Natural killer cell (primary cell): Measurements from ENCODE around the gene STYXL1. TPM values are rescaled to one million over a fixed set of nuclear protein-coding genes. Genes with fewer than 3 reads are reported as not detected.

ENCODE experiments used
- ATAC-seq, 3 donors: fragments of 150-1000 bp in 2 of 3; fragments of 200-7000 bp in 1 of 3; cut with Tn5 transposase; 1 replicate in 1 of 3; 2 replicates in 2 of 3; pipeline ENCODE4 v1.10.0; 2021; ENCODE audit warnings: mild to moderate bottlenecking in 2 of 3, moderate library complexity in 2 of 3
- DNase-seq, 2 donors: peaks; one replicate each; pipeline versions ENCODE4 v3.0.0 to v3.0.0-alpha.2; 2013 to 2021; ENCODE audit warnings: mixed read lengths in 1 of 2
- H3K27ac ChIP-seq: one replicate; pipeline ENCODE4 v1.5.1; 2013; ENCODE audit warnings: mild to moderate bottlenecking, low read length
- H3K27me3 ChIP-seq: one replicate; pipeline ENCODE4 v1.6.1; 2013; ENCODE audit warnings: low read length; ENCODE audit not compliant: control insufficient read depth, insufficient read depth
- H3K36me3 ChIP-seq: one replicate; pipeline ENCODE4 v1.6.1; 2013; ENCODE audit warnings: low read length; ENCODE audit not compliant: control insufficient read depth, insufficient read depth
- H3K4me1 ChIP-seq: one replicate; pipeline ENCODE4 v1.6.1; 2013; ENCODE audit warnings: low read length; ENCODE audit not compliant: control insufficient read depth, insufficient read depth
- H3K4me3 ChIP-seq: one replicate; pipeline ENCODE4 v1.5.1; 2013; ENCODE audit warnings: low read length
- H3K9me3 ChIP-seq: one replicate; pipeline ENCODE4 v1.6.1; 2013; ENCODE audit warnings: low read length; ENCODE audit not compliant: control insufficient read depth, insufficient read depth
- H3K27ac Mint-ChIP-seq, 2 donors: one replicate each; pipeline ENCODE4 v1.8.0; 2022; ENCODE audit warnings: mild to moderate bottlenecking in 2 of 2, mixed read lengths in 2 of 2, moderate library complexity in 1 of 2
- H3K27me3 Mint-ChIP-seq, 2 donors: one replicate each; pipeline ENCODE4 v1.8.0; 2022; ENCODE audit warnings: low read depth in 2 of 2, mixed read lengths in 2 of 2
- H3K36me3 Mint-ChIP-seq: one replicate; pipeline ENCODE4 v1.8.0; 2022; ENCODE audit warnings: mixed read lengths
- H3K4me1 Mint-ChIP-seq, 2 donors: one replicate each; pipeline ENCODE4 v1.8.0; 2022; ENCODE audit warnings: mixed read lengths in 2 of 2
- H3K4me3 Mint-ChIP-seq: one replicate; pipeline ENCODE4 v1.8.0; 2022; ENCODE audit warnings: mild to moderate bottlenecking, moderate library complexity, mixed read lengths
- H3K9me3 Mint-ChIP-seq, 2 donors: one replicate each; pipeline ENCODE4 v1.8.0; 2022; ENCODE audit warnings: mixed read lengths in 2 of 2
- WGBS: methylation state at CpG from one replicate; pipeline ENCODE4 v1.1.7; 2013; ENCODE audit warnings: missing lambda C conversion rate; ENCODE audit not compliant: insufficient coverage; 5-methylcytosine and 5-hydroxymethylcytosine counted together
- intact Hi-C: fragments of 100-400 bp; cut with micrococcal nuclease; formaldehyde crosslinking; loops from one replicate; pipeline ENCODE4 v1.14.2; 2022
- total RNA-seq, 4 donors: library from RNA; stranded (reverse); fragments of 120-200 nt in 1 of 4; gene quantifications; one replicate each; pipeline versions ENCODE4 v1.2.3 to v1.2.4, GENCODE V29; 2013 to 2022
- TF ChIP-seq, protein P1 (sequence below): fragments of 200-600 bp; IDR thresholded peaks from one replicate; pipeline ENCODE4 v1.8.0; 2022; ENCODE audit warnings: antibody characterized with exemption

The STYXL1 gene
- total RNA-seq, 3 donors from 2014 or later (not counting 1 experiment from before 2014, with no cell fraction given) = 15.1 to 33.2 (median 18.8) TPM

DNA sequence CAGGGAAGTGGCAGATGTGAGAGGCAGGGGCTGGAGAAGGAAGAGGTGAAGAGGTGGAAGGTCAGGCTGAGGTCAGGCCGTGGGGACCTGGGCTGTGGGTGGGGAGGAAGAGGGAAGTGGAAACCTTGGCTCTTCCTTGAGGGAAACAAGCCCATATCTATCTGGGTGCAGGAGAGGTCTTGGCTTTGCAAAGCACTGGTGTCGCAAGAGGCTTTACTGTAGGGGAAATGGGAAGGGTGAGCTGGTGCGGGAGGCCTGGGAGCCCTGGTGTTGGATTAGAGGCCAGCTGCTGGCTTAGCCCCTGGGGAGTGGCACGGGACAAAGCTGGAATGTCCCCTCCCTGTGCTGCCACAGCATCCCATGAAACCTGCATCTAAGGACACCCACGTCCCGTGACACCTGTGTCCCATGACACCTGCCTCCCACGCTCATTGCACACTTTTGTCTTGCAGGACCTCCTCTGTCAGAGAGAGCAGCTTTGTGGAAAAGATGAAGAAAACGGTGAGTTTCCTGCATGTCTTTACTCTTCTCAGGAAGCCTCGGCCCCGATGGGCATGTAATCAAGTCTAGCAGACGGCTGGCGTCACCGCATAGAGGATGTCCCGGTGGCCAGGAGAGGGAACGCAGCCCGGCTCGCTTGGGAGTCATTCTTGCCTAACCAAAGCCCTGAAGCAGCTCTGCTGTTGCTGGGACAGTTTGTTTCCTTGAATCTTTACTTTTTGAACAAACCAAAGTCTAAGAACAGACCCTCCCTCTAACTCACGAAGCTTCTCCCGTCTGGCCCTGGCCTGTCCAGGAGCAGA is 75.6 kb downstream of the STYXL1 start:
- Mint-ChIP-seq H3K27ac (peak overlapping the region in 1 of 2 donors; percentile 7), H3K4me3 (no peak overlapping the region), H3K4me1 (peaks cover 0 to 9% of the 10 kb centered on the region in 2 donors), H3K36me3 (peaks cover 6% of the 10 kb centered on the region), H3K9me3 (no peaks in the 10 kb centered on the region), H3K27me3 (no peaks in the 10 kb centered on the region)
- Histone ChIP-seq H3K9me3 (no peaks in the 10 kb centered on the region), H3K4me1 (peaks cover under 1% of the 10 kb centered on the region), H3K4me3 (no peak overlapping the region), H3K27me3 (no peaks in the 10 kb centered on the region), H3K36me3 (peaks cover 18% of the 10 kb centered on the region), H3K27ac (no peak overlapping the region)
- intact Hi-C loops = no loop called here
- DNase-seq (no peak), ATAC-seq (no peak)
- TF ChIP-seq, protein P1, sequence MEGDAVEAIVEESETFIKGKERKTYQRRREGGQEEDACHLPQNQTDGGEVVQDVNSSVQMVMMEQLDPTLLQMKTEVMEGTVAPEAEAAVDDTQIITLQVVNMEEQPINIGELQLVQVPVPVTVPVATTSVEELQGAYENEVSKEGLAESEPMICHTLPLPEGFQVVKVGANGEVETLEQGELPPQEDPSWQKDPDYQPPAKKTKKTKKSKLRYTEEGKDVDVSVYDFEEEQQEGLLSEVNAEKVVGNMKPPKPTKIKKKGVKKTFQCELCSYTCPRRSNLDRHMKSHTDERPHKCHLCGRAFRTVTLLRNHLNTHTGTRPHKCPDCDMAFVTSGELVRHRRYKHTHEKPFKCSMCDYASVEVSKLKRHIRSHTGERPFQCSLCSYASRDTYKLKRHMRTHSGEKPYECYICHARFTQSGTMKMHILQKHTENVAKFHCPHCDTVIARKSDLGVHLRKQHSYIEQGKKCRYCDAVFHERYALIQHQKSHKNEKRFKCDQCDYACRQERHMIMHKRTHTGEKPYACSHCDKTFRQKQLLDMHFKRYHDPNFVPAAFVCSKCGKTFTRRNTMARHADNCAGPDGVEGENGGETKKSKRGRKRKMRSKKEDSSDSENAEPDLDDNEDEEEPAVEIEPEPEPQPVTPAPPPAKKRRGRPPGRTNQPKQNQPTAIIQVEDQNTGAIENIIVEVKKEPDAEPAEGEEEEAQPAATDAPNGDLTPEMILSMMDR = no peak
- WGBS = 89% methylated on average over 19 of the region's 19 CpGs

DNA sequence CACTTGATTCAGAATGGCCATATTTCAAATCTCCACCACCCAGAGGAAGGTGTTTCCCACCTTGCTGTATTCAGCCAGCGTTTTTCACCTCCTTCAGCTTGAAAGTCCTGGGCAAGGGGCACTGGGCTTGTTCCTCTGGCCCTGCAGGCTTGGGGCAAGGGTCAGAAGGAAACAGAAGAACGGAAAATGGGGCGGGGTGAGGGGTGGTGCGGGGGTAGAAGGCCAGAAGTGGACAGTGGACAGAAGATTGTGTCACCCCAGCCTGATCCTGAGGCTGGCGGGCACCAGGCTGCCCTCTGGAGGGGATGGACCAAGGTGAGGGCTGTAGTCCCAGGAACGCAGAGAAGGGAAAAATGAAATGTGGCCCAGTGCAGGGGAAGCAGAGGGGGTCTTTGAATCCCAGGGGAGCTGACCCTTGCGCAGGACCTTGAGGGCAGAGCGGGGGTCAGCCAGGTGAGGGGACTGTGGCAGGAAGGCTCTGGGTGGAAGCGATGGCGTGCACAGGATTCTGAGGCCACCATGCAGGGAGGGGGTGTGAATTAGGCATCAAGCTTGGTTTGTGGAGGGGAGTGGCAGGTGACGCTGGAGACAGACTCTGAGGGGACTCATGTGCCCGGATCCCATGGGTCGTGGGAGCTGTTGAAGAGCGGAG is 76.4 kb downstream of the STYXL1 start:
- peaks cover 6% of the 10 kb centered on the region for H3K36me3 Mint-ChIP-seq
- H3K4me1 Mint-ChIP-seq = peaks cover 0 to 9% of the 10 kb centered on the region in 2 donors
- H3K36me3 ChIP-seq = peaks cover 19% of the 10 kb centered on the region
- peak overlapping the region in 1 of 2 donors; percentile 7 for H3K27ac Mint-ChIP-seq
- H3K27me3 Mint-ChIP-seq = no peaks in the 10 kb centered on the region
- ATAC-seq (no peak), DNase-seq (no peak)
- intact Hi-C loops = no loop called here
- H3K4me3 Mint-ChIP-seq = no peak overlapping the region
- no peaks in the 10 kb centered on the region for H3K9me3 Mint-ChIP-seq
- H3K4me3 ChIP-seq = no peak overlapping the region
- no peaks in the 10 kb centered on the region for H3K27me3 ChIP-seq
- H3K27ac ChIP-seq = no peak overlapping the region
- 90% methylated on average over 14 of the region's 14 CpGs for WGBS
- no peaks in the 10 kb centered on the region for H3K9me3 ChIP-seq
- TF ChIP-seq, protein P1 = no peak
- peaks cover 3% of the 10 kb centered on the region for H3K4me1 ChIP-seq

DNA sequence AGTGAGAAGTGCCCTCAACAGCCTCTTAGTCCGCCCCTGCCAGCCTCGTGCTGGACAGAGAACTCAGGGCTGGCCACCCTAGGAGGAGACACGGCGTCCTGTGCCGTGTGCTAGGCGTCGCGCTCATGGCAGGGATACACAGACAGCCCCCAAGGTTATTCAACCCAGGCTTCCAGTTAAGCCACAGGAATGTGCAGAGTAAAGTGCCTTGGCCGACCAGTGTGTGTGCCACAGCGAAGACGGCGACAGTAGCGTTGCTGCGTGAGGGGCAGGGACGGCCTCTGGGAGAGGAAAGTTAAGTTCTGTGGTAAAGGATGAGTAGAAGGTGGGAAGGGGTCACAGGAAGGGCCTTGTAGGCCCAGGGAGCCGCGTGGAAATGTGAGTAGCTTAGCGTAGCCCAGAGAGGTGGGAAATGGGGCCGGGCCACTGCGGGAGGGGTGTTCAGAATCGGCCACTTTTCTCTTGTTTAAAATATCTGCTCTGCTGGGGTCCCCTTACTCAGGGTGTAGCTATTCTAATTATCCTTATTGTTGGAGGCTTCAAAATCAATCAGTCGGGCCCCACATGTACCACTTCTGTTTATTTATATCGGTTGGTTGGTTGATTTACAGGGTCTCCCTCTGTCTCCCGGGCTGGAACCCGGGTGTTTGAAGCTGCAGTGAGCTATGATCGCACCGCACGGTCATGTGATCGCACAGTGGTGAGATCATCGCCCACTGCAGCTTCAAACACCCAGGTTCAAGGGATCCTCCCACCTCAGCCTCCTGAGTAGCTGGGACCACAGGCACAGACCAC is 77.9 kb downstream of the STYXL1 start:
- intact Hi-C loops = no loop called here
- Histone ChIP-seq H3K9me3 (no peaks in the 10 kb centered on the region), H3K36me3 (peaks cover 21% of the 10 kb centered on the region), H3K27me3 (no peaks in the 10 kb centered on the region), H3K4me3 (no peak overlapping the region), H3K4me1 (peaks cover 3% of the 10 kb centered on the region), H3K27ac (no peak overlapping the region)
- WGBS = 95% methylated on average over 30 of the region's 30 CpGs
- ATAC-seq = no peak
- H3K36me3 Mint-ChIP-seq = peaks cover 4% of the 10 kb centered on the region
- H3K9me3 Mint-ChIP-seq = no peaks in the 10 kb centered on the region
- TF ChIP-seq, protein P1 = no peak
- peaks cover 0 to 9% of the 10 kb centered on the region in 2 donors for H3K4me1 Mint-ChIP-seq
- H3K27ac Mint-ChIP-seq = peak overlapping the region in 1 of 2 donors; percentile 33
- no peaks in the 10 kb centered on the region for H3K27me3 Mint-ChIP-seq
- no peak for DNase-seq
- no peak overlapping the region for H3K4me3 Mint-ChIP-seq
